Non-pigmented ciliary epithelial cell (primary cell): Measurements from ENCODE around the gene SYNE2.
"Not testable (repeated sequence)": the region's sequence is repeated elsewhere in the genome, so short reads cannot be mapped to it uniquely, and the experiment has no call there.

Source experiments
- DNase-seq: peaks from one replicate; pipeline ENCODE4 v3.0.0-alpha.2; 2010; ENCODE audit warnings: low read depth

The SYNE2 gene

DNA sequence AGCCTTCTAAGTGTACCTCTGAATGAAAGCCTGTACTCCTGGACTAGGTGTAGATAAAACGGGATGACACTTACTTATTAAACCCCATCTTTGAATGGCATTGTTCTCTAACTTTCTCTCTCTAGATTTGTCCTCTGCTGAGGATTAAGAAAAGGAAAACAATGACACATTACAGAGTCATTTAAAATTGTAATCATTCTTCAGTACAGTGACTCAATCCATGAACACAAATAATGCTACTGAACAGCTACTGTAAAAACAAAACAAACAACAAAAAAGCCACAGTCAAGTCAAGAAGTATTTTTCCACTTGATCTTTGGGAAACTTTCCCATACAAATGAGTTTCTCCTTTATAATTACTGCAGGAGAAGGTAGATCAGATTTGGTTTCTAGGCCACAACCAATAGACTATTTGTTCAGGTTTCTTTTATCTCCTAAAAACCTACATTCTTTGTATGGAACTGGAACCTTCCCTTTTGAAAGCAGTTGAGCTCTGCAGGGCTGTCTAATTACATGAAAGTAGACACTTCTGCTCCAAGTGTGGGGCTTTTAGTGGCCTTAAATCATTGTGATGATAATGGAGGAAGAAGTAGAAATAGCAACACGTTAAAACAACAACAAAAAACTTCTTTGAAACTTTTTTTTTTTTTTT lies 222.3 kb downstream of the SYNE2 start:
- DNase-seq = no peak

DNA sequence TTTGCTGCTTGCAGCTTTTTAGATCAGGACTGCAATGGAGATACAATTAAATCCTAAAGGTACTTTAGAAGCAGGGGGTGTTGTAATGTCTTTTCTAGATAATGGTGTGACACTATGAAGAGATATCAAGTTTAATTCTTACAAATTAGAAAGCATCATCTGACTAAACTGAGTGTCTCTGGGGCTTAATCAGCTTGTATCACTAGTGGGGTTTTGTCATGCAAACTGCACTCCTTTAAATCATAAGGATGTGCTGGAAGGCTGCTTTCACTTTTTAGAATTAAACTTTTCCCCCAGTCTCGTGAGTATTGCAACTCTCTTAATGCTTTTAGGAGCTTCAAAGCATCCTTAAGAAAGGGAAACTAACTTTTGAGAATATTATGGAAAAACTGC lies 222.8 kb downstream of the SYNE2 start:
- no peak for DNase-seq

DNA sequence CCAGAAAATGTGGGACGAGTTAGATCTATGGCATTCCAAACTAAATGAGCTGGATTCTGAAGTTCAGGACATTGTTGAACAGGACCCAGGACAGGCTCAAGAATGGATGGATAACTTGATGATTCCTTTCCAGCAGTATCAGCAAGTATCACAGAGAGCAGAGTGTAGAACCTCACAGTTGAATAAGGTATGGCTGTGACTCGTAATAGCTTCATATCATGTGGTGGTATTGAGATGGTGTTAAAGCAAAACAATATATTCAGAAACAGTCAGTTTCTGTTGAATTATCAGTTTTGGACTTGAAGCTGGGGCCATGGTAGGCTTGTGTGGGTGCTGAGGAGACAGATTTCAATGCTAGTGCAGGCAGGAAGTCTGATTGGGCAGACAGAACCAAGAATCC lies 227.6 kb downstream of the SYNE2 start:
- no peak for DNase-seq

DNA sequence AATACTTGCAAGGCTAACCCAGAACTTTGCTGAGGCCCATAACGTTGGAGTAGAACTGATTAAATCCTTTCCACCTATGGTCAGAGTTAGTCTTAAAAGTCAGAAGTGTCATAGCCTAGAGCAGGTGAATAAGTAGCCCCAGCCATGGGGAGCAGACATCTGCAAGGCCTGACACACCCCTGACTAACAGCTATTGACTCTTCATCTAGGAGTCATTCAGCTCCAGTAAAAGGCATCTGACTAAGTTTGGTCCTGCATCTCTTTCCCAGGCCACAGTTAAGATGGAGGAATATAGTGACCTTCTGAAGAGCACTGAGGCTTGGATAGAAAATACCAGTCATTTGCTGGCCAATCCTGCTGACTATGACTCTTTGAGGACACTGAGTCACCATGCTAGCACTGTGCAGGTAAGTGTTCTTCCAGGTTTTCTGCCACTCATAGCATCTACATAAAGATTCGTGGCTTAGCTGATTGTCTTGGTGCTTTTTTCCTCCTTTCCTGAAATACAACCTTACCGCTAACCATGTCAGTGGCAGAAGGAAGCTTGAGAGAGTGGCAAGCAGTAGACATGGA lies 228.5 kb downstream of the SYNE2 start:
- no peak for DNase-seq

DNA sequence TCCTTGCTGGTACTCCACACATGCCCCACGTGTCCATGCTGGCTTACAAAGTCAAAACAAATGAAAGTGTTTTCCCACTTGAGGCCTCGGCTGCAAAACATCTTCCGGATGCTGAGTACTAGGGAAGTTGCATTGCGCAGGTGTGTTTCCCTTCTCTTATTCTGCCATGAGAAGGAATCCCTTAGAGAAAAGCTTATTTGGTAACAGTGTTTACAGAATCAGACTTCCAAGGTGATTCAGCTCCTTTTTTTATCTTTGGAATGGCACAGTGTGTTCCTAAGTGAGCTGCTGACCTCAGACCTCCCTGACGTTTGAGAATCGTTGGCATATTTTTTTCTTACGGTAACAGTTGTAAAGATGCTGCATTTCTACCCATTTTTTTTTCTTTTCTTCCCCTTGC lies 230.0 kb downstream of the SYNE2 start:
- no peak for DNase-seq

DNA sequence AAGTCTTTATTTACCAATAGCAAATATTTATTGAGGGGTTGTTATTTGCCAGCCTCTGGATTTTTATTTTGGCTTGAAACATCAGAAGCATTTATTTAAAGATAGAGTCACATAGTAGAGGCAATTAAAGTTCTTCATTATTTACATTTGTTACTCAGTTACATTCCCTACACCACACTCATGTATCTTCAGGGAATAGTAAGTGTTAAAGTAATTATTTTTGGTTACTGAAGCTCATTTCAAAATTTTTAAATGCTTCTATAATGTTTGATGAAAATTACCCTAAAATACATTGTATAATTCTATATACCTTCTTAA lies 235.8 kb downstream of the SYNE2 start:
- DNase-seq = no peak

DNA sequence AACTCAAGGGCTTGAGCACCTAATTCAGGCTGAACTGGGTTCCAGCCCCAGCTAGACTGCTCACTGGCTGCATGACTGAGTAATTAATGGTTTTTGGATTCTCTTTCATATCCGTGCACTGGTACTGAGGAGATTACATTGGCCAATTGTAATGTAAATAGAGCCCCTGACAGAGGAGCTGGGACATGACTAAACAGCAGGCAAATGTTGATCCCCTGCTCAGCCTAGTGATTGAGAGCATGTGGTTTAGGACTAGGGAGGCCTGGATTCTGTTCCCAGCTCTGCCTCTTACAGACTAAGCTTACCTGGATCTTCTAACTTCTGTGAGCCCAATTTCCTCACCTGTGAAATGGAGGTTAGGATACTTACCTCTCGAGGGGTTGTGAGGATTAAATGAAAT lies 237.1 kb downstream of the SYNE2 start:
- no peak for DNase-seq

DNA sequence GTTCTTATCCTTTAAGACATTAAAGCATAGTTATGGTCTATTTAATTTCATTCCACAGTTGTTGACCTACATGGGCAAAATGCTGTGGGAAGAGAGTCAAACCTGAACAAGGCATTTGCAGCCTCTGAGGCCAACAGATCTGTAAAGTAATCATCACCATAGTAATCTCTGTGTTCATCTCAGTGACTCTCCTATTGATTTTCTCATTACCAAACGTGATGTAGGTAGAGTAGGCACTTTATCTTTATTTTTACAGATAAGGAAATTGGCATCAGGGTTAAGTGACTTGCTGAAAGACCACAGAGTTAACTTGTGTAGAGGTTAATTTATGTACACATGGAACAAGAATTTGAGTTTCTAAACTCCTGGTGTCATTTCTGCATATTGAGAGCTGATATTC lies 238.4 kb downstream of the SYNE2 start:
- no peak for DNase-seq

DNA sequence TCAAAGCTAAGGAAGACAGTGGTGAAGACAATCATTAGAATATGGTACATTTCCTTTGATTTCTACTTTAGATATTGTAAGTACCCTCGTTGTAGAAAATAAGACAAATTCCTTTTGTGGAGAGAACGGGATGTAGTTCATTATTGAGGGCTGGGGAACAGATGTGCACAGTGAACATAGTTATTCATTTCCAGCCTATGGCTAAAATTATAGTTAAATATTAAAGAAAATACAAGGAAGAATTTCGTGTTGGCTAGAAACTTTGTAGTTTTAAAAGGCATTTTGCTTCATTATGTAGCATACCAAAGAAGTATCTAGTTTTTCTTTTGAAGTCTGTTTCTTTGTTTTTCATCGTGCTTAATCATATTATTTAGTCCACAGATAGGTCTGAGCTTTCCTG lies 239.5 kb downstream of the SYNE2 start:
- no peak for DNase-seq

DNA sequence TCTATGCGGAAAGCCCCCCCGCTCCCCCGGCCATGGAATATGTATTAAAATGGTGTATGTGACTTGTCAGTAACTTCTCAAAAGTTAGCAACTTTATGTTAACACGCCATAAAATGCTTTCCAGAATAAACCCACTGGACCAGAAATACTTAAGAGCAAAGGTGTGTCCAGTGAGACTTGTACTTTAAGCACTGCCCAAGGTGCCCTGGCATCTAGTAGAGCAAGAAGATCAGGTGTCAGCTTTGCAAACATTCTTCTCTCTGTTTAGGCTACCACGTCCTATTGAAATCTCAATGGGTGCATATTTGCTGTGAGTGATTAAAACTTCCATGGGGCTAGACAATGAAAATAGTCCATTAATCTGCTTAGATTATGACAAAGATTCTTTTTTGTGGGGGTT lies 240.1 kb downstream of the SYNE2 start:
- DNase-seq = no peak

DNA sequence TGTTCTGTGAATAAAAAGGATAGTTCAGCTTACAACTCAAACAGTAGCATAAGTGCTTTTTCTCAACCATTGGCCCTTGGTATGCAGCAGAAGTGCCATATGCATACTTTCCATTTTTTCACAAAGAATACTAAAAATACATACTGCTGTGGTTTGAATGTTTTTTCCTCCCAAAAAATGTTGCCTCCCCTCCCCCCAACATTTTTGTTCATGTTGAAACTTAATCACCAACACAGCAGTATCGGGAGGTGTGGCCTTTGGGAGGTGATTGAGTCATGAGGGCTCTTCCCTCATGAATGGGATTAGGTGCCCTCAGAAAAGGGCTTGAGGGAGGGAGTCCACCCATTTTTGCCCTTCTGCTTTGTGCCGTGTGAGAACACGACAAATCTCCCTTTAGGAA lies 242.8 kb downstream of the SYNE2 start:
- DNase-seq = peak; percentile 45

DNA sequence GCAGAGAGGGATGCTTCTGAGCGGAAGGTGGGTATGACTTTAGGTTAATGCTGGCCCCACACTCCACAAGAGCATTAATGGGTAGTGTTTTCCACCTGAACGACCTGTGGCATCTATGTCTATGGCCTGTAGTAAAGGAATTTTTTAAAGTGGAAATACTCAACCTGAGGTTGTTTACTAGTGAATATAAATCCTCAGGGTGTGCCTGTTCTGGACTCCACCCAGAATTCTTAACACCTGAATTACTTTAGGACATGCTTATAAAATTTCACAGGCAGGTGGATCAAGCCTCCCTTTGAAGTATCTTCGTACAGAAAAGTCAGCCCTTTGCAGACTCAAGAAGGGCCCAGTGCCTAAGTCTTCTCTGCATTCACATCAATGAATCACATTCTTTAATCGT lies 245.3 kb downstream of the SYNE2 start:
- no peak for DNase-seq

DNA sequence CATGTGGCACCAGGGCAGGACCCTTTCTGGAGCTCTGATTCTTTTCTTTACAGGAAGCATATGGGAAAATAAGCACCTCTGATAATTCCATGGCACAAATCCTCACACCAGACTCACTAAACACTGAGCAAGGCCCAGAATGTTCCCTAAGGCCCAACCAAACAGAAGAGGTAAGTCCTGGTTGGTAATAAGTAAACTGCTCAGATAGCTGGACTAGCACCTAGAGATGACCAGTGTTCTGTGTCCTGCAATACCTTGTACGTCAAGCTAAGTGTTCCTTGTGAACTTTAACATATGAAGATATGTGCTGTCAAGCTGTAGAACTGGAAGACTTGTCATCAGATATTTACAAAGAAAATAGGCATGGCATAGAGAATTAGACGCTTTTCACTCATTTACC lies 254.6 kb downstream of the SYNE2 start:
- no peak for DNase-seq

DNA sequence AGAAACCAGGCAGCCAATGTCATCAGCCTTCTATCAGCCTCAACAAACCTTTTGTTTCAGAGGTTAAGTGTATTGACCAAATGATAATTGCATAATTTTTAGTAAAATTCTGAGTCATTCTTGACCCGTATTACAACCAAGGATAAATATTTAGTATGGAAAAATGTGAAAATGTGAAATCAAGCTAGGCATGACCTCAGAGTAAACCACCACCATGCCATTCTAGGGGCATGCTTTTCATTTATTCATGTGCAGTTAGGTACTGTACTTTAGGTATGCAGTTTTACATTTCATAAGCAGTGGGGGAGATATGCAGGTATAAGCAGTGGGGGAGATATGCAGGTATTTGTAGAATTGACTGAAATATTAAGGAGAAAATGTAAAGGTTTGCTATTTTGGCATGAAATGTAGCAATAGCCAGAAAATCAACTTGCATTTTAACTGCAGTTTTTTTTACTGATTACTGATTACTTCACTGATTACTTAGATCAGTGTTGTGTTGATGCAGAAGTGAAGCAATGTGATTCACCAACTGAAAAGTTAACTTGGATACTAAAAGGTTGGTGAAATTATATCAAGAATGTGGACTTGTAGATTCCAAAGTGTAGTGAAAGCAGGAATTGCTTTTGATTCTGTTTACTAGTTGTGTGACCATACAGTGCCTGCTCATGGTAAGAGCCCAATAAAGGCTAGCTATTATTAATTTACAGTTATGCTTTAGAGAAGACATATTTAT lies 257.2 kb downstream of the SYNE2 start:
- DNase-seq = no peak

DNA sequence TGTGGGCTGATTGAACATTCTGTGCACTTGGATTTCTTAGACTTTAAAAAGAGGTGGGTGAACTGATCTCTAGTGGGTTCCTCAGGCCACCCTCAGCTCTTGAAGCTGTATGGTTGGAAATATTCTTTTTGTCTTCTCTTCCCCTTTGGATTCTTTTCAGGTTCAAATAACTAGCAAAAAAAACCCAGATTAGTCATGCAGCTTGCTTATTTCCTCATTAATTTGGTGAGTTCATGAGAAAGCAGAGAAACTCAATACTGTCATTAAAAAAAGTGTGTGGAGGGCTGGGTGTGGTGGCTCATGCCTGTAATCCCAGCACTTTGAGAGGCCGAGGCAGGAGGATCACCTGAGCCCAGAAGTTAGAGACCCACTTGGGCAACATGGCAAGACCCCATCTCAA lies 258.0 kb downstream of the SYNE2 start:
- DNase-seq = no peak

DNA sequence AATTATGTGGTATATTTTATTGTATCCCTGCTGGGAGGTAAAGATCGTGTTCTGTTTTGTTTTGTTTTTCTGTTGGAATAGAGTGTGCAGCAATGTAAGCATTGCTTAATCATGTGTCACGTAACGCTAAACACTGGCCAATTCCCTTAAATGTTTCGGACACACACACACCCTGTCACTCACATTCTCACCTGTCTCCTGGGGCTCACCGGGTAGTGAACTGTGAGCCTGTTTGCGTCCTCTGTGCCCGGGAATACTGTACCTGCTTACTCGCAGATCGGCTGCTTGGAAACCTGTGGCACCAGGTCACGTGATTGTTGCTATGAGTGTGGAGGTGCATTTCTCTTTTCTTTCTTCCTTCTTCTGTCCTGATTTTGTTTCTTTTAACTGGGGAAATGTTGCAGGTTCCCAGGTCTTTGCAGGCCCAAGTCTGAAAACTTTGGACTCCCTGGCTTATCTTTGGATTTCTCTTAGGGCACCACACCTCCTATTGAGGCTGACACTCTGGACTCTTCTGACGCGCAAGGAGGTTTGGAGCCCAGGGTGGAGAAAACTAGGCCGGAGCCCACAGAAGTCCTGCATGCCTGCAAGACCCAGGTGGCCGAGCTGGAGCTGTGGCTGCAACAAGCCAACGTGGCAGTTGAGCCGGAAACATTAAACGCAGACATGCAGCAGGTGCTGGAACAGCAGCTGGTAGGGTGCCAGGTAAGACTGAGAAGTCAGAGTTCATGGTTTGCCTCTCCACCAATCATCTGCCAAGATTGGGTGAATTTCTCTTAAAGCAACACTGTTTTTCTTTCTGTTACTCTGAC lies 260.3 kb downstream of the SYNE2 start:
- no peak for DNase-seq

DNA sequence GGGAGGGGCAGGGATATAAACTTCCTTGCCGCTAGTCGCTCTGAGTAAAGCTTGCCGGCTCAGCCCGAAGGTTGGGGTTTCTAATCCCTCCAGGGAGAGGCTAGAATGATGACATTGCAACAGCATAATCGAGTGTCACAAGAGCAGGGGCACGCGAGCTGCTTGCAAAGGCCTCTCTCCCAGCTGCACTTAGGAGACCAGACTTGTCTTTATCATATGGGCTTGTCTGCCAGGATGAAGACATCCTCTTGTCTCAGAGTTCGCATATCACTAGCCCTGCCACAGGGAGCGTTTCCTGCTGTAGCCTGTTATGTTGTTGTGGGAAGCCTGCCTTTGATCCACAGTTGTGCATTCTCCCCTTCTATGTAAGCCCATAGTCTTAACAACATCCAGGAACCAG lies 261.4 kb downstream of the SYNE2 start:
- no peak for DNase-seq

DNA sequence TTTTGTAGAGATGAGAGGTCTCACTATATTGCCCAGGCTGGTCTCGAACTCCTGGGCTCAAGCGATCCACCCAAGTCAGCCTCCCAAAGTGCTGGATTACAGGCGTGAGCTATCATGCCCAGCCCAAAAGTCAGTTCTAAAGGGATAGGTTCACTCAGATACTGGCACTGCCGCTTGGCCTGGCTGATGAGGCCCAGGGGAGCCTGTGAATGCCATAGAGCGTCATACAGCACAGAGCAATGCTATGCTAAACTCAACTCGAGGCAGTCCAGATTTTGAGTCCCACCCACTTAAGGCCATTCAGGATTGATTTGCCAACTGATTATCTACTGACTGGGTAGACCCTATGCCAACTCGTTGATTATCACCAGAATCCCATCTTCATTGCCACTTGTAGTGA lies 262.0 kb downstream of the SYNE2 start:
- no peak for DNase-seq

DNA sequence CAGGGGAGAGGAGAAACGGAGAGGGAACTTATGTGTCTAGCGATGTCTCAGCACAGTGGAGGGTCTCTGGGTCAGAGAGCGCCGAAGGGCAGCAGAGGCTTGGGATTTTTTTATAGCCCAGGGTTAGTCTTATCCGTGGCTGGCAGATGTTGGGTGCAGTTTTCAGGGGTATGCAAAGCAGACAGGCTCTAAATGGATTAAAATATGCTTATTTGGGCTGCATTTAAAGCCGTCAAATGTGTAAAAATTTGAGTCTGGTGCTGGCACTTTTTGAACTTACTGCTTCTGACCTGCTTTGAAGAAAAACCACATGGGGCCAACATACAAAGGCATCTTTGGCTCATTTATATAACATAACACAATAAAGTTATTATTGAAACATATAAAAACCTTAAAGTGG lies 262.6 kb downstream of the SYNE2 start:
- no peak for DNase-seq

DNA sequence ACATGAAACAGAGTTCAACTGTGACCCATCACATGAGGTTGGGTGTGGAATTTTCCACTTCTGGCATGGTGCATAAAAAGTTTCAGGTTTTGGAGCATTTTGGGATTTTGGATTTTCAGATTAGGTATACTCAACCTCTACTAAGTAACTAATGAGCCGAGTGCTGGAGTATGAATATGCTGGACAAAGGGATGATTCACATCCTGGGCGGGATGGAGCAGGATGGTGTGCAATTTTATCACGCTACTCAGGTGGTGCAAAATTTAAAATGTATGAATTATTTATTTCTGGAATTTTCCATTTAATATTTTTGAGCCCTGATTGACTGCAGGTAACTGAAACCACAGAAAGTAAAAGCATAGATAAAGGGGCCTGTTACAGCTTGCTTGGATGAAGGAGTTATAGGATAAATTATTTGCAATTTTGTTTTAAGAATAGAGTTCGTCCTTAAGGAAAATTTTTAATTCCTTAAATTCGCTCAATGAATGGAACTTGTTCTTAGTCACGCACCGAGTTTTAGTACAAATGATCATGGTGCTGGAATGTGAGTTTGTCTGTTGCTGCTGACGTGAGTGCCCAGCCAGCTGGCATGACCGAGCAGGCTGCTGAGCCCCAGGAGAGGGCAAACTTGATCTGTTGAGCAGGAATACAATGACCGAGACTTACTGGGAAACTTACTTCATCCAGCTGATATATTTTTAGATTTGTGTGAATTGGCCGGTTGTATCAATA lies 265.0 kb downstream of the SYNE2 start:
- peak; percentile 31 for DNase-seq

DNA sequence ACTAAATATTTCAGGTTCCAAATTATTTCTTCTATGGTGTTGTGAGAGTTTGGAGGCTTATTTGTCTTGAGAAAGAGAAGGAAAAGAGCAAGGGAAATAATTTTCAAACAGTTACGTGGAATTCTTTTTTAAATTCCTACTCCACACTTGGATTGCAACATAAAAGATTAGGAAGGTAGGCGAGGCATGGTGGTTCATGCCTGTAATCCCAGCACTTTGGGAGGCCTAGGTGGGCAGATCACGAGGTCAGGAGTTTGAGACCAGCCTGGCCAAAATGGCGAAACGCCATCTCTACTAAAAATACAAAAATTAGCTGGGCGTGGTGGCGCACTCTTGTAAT lies 265.6 kb downstream of the SYNE2 start:
- not testable (repeated sequence) for DNase-seq

DNA sequence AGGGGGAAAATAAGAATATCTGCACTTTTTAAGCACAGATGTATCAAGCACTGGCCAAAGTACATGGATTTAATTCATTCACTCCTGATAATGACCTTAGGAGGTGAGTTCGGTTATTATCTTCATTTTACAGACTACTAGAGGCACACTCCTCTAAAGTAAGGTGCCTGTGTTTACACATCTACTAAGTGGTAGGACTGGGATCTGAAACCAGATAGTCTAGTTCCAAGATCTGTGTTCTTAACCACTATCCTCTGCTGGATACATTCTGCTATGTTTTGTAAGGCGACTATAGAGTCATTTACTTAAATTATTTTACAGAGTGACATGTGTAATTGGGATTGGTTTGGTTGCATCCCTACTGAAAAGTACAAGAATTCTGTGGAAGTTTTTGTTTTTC lies 266.1 kb downstream of the SYNE2 start:
- DNase-seq = no peak

DNA sequence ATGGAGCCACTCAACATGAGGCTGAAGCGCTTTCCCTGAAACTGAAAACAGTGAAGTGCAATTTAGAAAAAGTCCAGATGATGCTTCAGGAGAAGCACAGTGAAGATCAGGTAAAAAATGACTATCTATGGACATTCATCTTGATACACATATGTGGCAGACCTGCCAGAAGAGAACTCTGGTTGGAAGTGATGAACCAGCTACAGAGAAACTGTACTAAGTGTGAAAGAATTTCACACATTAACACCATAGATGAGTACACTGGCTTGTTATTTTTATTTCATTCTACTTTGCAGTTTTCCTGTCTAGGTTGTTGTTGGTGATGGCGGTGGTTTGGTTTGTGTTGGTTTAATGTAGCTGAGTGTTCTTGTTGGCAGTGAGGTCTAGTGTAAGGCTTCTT lies 266.7 kb downstream of the SYNE2 start:
- DNase-seq = no peak
